ENCODE data around the gene GEMIN8. TPM values are rescaled to one million over a fixed set of nuclear protein-coding genes. Genes with fewer than 3 reads are reported as not detected.
A peak's percentile ranks its signal among the peaks of the same experiment; 100 is the strongest.

Gene GEMIN8, protein sequence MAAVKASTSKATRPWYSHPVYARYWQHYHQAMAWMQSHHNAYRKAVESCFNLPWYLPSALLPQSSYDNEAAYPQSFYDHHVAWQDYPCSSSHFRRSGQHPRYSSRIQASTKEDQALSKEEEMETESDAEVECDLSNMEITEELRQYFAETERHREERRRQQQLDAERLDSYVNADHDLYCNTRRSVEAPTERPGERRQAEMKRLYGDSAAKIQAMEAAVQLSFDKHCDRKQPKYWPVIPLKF
- 16.3 and 22.4 TPM in 2 replicates for total RNA-seq (2014; rRNA removed; shearing (Covaris generic))

DNA sequence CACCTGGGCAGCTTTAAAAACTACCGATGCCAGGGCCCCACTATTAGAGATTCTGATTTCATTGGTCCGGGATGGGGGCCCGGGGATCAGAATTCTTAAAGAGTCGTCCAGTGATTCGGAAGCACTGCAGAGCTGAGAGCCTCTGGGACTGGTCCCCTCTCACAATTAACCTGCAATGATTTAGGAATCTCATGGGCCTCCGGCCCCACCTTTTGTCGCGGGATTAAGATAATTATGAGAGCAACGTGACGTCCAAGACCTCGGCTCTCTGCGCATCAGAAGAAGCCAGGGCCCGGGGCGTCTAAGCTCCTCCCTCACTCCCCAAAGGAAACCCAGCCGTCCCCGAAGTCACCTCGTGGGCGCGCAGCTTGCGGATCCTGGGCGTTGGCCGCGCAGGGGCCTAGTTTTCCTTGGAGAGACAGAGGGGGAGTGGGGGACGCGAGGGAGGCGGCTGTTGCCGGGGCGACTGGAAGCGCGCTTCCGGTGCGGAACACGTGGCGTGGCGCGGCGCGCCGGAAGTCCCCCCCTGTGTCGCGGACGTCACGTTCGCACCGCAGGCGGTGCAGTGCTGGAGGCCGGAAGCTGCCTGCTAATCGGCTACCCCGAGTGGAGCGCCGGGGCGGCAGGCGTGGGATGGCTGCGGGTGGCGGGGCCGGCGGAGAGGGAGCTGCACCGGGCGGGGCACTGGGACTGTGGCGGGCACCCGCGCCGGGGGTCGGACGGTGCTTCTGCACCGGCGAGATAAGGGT is at the start of gene GEMIN8:
TSS of gene GEMIN8 (minus strand) at position 468 of the 749 bp plus-strand sequence. CDS start 8,414 bp downstream, outside the sequence.
- DNase-seq (ENCODE audit: low spot score): peak; percentile 79

DNA sequence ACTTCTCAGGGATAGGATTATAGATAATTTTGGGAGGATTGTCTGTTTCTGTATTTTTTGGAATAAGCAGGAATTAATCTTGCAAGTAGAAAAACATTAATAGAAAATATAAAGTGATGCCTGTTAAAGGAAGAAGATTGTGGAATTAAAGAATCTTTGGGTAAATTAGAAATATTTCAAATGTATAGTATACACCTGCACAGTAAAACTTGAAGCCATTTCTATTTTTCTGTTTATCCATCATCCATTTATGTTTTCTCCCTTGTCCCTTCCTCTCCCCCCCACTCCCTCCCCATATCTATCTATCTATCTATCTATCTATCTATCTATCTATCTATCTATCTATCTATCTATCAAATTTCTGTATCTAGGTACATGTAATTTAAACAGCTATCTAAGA is 46.9 kb upstream of the GEMIN8 start:
- no peak for DNase-seq (ENCODE audit: low spot score)

GRCh38 chrX:14073556-14073955 is 43.9 kb upstream of the GEMIN8 start:
- no peak for DNase-seq (ENCODE audit: low spot score)

- no peak for DNase-seq (ENCODE audit: low spot score)
These were observed 43.4 kb upstream of the GEMIN8 start for GRCh38 chrX:14073071-14073470.

DNA sequence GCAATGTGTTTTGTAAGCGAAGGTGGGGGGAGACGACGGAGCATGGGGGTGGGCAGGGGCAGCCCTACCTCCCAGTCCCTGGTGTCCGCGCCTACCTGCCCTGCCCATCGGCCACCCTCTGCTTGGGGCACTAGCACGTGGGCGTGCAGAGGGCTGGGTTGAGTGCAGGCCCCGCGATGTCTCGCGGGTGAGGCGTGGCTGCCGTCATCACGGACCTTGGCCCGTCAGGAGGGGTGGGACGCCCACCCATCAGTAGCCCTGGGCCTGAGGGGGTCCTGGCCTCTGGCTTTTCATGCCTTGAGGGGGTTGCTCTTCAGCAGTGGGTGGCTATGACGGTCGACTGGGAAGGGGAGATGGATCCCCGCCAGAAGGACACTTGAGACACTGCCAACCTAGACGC is 36.1 kb upstream of the GEMIN8 start:
- no peak for DNase-seq (ENCODE audit: low spot score)

GRCh38 chrX:14064626-14065432 is 35.1 kb upstream of the GEMIN8 start:
- DNase-seq (ENCODE audit: low spot score): peak; percentile 1

DNA sequence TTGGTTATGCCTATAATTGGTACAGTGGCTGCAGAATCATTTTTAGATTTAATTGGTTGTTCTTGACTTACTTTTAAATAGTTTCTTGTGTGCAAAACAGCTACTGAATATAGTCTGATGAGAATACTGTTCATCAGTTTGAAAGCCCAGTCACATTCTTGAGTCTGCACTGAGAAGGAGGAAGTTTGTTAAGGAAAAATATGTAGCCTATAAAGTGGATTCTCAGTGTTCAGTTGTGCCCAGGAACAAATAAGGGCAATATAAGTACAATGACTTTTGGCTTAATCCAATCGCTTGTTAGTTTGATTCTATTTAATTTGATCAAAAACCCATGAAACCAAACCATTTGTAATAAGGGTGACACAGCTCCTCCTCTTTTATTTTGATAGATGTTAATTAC is 32.8 kb upstream of the GEMIN8 start:
- DNase-seq (ENCODE audit: low spot score): no peak

- no peak for DNase-seq (ENCODE audit: low spot score)
These were observed 26.5 kb upstream of the GEMIN8 start for GRCh38 chrX:14056206-14056605.

DNA sequence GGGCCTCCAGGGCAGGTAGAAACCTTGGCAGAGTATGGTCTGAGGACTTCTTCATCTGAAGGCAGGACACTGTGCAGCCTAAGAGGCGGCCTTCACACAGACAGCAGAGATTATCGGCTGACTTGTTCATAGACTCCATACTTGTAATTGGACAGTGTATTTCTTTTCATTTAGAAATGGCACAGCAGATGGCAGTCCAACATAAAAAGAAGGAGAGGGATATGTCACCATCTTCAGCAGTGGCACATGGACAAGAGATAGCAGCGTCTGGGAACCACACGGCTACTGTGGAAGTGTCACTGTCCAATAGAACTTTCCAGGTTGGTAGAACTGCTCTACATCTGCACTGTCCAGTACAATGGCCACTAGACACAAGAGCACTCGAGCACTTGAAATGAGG is 21.7 kb upstream of the GEMIN8 start:
- DNase-seq (ENCODE audit: low spot score): peak; percentile 14

DNA sequence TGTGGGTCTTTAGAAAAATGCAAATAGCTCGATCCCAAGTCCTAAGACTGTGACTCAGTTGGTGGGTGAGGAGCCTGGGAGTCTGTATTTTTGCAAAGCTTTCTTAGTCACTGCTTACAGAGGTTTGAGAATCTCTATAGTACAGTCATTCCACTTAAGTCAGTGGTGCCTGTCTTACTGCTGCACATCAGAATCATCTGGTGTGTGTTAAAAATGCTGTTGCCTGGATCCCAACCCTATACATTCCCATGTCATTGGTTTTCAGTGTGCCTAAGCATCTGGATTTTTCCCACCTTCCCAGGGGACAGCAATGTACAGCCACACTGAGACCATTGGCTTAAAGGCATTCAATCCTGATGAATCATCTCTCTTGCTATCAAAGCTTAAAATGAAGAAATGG is 21.0 kb upstream of the GEMIN8 start:
- DNase-seq (ENCODE audit: low spot score): no peak

GRCh38 chrX:14043209-14043608 is 13.5 kb upstream of the GEMIN8 start:
- no peak for DNase-seq (ENCODE audit: low spot score)

DNA sequence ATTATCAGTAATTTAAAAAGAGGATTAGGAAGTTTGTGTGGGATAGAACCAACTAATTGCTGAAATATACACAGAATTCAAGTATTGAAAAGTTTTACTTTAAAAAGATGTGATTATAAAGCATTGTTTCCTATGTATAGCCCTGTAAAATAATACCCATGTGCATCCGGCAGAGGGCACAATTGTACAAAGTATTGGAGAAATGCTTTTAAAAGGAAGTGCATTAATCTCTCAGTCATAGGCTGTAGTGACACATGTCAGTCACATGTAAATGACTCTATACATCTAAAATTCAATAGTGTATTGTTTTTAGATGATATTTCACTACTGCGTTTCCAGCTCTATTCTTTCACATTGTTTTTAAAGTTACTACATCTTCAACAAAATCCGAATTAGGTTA is 9.7 kb upstream of the GEMIN8 start:
- DNase-seq (ENCODE audit: low spot score): peak; percentile 70

DNA sequence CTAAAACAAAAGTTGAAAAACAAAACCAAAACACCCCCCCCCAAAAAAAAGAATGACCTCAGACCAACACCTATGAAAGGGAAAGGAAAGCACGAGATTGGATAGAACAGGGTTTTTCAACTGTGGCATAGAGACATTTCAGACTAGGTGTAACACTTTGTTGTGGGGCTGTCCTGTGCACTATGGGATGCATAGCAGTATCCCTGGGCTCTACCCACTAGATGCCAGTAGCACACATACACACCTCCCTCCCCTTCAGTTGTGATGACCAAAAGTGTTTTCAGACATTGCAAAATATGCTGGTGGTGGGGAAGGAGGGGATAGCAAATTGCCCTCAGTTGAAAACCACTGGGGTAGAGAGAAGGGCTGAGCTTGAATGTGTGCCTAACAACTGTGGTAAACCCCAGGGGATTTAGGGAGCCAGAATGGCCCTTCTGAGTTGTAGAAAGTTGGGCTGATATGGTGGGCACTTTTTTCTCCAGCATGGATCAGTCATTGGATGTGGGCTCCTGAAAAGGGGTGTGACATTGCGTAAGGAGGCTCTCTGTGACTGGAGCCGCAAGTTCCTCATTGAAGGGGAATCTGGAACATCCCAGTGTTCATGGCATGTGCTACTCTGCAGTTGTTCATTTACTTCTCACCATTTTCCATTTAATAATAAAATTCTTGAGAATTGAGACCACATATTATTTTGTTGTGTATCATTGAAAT is 8.8 kb upstream of the GEMIN8 start:
- DNase-seq (ENCODE audit: low spot score): no peak

DNA sequence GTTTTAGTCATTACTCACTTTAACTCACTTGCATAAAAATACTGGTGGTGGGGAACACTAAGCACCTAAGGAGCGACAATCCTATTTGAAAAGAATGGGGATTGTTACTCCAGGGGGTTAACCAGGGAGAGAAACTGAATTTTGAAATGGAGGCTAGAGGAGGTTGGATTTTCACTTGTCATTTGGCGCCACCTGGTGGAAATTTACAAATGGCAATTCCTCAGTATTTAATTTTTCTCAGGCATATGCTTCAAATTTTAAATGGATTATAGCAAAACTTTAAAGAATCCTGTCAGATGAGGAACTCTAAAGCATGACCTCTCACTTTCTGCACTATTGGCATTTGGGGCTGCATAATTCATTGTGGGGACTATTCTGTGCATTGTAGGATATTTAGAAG is 2.7 kb upstream of the GEMIN8 start:
- peak; percentile 60 for DNase-seq (ENCODE audit: low spot score)

GRCh38 chrX:14030174-14030530 is 460 bp upstream of the GEMIN8 start:
- peak; percentile 35 for DNase-seq (ENCODE audit: low spot score)

DNA sequence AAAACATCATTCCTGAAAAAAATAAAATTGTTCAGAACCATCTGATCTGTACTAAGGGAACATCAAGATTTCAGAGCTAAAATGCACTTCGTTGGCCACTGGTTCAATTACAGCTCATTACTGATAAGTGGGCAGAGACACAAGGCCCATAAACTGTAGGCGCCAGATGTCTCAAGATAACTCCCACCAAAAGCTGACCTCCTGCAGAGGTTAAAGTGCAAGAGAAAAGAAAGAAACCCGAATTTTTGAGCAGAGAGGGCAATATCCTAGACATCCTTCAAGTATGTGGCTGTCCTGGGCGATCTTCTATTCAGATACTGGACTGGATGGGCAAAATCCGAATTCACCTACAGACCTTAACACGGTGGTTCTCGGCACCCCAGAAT is 660 bp downstream of the GEMIN8 start:
- DNase-seq (ENCODE audit: low spot score): no peak

DNA sequence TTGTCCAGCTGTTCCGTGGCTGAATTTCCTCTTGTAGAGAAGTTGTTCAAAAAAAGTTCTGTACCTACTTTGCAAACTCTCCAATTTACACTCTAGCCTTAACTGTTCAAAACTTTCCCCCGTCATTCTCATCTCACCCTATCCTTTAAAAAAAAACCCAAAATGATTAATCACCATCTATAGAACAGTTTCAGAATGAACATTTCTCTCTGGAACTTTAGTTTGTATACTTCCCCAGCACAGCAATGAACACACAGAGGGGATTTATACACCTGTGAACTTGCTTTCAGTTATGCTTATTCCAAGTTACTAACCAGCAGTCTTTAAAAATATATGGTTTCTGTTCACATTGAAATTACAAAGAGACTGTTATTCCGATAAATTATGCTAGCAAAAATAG is 1.2 kb downstream of the GEMIN8 start:
- no peak for DNase-seq (ENCODE audit: low spot score)

GRCh38 chrX:14027511-14028019 is 2.1 kb downstream of the GEMIN8 start:
- no peak for DNase-seq (ENCODE audit: low spot score)

GRCh38 chrX:14027036-14027435 is 2.7 kb downstream of the GEMIN8 start:
- DNase-seq (ENCODE audit: low spot score): no peak

GRCh38 chrX:14026121-14026520 is 3.6 kb downstream of the GEMIN8 start:
- no peak for DNase-seq (ENCODE audit: low spot score)

DNA sequence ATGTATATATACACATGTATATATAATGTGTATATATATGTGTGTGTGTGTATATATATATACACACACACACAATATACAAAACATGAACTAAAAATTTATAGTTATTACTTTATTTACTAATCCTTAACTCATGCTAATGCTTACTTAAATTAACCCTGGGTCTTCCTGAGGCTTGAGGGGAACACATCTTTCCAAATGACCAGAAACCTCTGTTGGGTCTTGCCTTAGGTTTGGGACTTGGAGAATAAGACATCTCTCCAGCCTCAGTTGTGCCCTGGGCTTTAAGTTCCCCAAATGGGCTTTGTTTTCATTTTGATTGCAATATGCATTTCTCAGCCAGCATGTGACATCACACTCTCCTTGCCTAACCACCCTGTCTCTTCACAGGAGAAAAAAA is 7.7 kb downstream of the GEMIN8 start:
- DNase-seq (ENCODE audit: low spot score): no peak

DNA sequence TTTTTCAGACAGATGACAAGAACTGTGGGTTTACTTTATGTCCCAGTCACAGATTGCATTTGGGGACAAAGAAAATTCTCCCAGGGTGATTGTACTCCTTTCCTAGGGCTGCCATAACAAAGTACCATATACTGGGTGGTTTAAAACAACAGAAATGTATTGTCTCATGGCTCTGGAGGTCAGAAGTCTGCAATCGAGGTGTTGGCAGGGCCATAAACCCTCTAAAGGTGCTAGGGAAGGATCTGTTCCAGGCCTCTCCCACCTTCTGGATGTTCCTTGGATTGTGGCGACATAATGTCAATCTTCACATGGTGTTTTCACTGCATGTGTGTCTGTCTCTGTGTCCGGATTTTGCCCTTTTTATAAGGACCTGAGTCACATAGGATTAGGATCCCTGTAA is 12.3 kb downstream of the GEMIN8 start:
- DNase-seq (ENCODE audit: low spot score): no peak
